ENCODE results near the gene KSR2.

Gene KSR2

DNA sequence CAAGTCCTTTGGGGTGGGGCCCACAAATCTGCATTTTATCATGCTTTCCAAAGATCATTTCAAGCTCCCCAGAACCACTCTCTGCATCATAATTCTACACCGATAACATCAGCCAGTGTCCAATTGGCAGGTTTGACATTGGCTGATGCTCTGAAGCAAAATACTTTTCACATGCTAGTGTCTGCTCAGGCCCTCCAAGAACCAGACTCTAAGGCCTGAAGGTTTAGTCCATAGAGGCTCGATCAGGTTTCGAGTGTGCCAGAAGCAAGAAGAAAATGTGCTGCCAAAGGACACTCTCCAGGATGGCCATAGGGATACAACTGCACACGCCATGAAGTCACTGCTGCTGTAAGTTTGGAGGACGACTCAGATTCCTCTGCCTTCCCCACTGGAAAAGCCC is 280.3 kb downstream of the KSR2 start:
- no peak for DNase-seq (ENCODE audit: low spot score)

GRCh38 chr12:117686911-117687377 is 281.8 kb downstream of the KSR2 start:
- no peak for DNase-seq (ENCODE audit: low spot score)

GRCh38 chr12:117686210-117686609 is 282.6 kb downstream of the KSR2 start:
- no peak for DNase-seq (ENCODE audit: low spot score)

- no peak for DNase-seq (ENCODE audit: low spot score)
Measured at GRCh38 chr12:117685110-117685926, 283.5 kb downstream of the KSR2 start.

GRCh38 chr12:117684471-117684870 is 284.3 kb downstream of the KSR2 start:
- DNase-seq (ENCODE audit: low spot score) = no peak

DNA sequence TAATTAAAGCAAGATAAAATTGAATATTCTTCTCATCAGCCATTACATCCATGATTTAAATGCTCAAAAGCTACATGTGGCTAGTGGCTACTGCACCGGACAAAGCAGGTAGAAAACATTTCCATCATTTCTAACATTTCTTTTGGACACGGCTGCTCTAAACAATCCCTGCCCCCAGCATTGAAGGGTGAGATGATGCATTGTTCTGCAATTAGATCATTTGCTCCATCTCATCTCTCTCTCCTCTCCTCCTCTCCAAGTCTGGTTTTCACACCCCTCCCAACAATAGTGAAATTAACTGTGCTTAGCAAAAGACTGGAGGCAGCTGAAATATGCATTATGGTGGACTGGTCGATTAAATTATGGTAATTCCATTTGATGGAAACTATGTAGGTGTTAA is 288.5 kb downstream of the KSR2 start:
- no peak for DNase-seq (ENCODE audit: low spot score)

DNA sequence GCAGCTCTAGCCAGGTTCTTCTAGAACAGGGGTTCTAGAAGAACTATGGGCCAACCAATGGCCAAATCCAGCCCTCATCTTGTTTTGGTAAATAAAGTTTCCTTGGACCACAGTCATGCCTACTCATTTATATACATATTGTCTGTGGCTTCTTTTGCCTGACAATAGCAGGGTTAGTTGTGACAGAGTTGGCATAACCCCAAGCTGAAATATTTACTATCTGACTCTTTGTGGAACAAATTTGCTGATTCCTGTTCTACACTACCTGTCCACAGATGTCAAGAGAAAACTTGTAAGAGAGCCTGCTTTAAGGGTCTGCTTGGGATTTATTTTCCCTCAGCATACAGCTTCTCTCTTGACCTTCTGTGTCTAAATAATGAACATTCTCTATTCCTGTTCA is 289.0 kb downstream of the KSR2 start:
- DNase-seq (ENCODE audit: low spot score) = no peak

DNA sequence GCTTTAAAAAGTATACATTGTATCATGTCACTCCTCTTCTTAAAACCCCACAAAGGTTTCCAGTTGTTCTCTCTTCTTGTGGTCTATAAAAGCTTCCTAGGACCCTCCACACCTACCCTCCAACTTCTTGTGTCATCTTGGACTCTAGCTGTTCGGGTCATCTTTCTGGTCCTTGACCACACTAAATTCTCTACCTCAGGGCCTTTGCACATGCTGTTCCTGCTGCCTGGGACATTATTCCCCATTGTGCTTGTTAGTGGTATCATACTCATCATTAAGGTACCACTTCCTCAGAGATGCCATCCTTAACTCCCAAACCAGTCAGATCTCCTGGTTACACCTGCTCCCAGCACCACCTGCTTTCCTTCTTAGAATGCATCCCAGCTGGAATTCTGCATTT is 294.0 kb downstream of the KSR2 start:
- no peak for DNase-seq (ENCODE audit: low spot score)

- DNase-seq (ENCODE audit: low spot score) = no peak
Measured at GRCh38 chr12:117674313-117674712, 294.5 kb downstream of the KSR2 start.

DNA sequence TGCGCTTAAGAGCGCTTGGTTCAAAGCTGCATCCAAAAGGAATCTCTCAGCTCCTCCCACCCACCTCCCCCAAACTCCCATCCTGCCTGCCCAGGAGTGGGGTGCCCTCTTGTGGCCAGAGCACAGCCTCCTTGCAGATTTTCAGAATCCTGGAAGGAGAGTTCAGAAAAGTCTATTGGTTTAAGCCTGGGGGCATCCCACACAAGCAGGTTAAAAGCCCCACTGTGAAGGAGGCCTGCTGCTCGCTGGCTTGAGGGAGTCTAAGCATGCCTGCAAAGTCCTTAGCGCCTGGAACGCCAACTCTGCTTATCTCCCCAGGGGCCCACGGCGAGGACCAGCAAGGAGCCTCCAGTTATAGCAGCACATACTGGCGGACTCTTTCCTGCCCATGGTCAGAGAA is 297.1 kb downstream of the KSR2 start:
- DNase-seq (ENCODE audit: low spot score) = no peak

DNA sequence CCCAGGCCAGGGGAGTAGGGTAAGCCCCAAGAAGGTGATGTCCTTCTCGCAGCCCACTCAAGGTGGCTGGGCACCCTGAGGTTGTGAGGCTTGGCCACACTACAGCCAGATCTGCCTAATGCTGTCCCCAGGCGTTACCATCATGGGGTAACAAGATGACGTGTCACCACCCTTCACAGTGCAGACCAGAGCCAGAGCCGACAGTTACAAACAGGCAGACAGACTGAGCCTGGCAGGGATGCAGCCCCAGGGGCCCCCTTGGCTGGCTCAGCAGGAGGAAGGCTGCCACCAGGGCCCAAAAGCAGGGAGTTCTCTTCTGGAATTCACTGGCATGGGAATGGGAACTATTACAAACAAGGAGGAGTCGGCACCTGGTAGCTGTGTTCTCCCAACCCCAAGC is 304.6 kb downstream of the KSR2 start:
- no peak for DNase-seq (ENCODE audit: low spot score)

- DNase-seq (ENCODE audit: low spot score) = no peak
Measured at GRCh38 chr12:117662620-117663395, 306.0 kb downstream of the KSR2 start.

DNA sequence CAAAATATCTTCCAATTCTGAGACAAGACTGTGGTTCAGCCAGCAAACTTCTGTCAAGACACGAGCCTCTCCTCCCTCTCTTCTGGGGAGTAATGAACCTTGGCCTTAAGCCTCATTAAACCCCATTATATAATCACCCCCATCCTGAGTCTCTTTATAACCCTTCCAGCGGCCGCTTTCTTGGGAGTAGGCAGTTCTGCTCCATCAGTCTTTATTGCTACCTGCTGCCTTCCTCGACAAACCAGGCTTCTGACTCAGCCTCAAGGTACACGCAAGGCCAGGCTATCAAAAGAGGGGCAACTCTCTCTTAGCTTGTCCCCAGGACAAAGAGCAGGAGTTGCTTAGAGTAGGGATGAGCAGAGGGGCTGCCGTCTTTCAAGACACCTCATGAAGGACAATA is 306.6 kb downstream of the KSR2 start:
- no peak for DNase-seq (ENCODE audit: low spot score)

DNA sequence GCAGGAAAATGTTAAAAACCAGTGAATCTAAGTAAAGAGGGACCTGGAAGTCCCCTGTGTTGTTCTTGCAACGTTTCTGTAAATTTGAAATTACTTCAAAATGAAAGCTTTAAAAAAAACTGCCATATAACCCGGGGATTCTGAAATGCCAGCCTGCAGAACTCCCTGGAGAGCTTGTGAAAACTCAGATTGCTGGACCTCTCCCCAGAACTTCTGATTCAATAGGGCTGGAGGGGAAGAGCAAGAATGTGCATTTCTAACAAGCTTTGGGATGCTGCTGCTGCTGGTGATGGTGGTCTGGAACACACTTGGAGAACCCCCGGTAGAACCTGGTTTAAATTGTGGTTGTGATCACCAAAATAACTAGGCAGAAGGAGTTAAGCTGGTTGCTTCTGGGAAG is 307.3 kb downstream of the KSR2 start:
- no peak for DNase-seq (ENCODE audit: low spot score)

DNA sequence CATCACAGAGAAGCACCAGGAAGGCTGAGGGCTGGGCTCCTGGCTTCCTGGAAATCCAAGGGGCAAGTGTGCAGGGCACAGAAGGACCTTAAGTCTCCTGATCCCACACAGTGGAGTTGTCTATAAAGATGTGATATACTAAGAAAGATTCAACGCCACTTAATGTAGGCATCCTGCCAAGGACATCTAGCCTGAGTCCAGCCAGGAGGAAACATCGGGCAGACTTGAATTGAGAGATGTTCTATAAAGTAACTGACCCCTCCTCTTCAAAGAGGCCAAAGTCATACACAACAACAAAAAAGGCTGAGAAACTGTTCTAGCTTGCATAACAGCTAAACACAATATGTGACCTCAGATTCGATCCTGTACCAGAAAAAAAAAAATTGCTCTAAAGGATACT is 307.9 kb downstream of the KSR2 start:
- no peak for DNase-seq (ENCODE audit: low spot score)

DNA sequence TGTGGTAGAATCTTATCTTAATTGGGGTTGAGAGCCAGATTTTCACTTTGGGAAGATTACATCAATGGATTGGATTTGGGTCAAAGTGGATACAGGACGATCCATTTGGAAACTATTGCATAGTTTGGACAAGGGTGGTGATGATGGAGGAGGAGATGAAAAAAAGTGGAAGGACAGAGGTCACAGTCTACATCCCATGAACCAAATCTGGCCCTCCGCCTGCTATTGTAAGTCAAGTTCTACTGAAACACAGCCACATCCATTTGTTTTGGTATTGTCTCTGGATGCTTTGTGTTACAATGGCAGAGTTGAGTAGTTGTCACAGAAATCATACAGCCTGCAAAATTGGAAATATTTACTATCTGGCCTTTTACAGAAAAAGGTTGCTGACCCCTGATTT is 310.6 kb downstream of the KSR2 start:
- DNase-seq (ENCODE audit: low spot score) = no peak

DNA sequence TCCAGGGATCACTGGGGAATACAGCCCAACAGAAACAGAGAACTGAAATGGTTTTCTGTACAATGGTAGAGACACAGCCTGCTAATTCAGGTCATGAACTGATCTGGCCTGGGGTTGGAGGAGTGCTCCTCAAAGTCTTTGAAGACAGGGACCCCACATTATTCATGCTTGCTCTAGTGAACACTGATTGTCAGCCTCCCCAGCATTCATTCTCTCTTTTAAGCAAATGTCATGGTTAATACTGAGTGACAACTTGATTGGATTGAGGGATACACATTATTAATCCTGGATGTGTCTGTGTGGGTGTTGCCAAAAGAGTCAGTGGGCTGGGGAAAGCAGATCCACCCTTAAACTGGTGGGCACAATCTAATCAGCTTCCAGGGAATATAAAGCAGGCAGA is 319.0 kb downstream of the KSR2 start:
- DNase-seq (ENCODE audit: low spot score) = no peak

DNA sequence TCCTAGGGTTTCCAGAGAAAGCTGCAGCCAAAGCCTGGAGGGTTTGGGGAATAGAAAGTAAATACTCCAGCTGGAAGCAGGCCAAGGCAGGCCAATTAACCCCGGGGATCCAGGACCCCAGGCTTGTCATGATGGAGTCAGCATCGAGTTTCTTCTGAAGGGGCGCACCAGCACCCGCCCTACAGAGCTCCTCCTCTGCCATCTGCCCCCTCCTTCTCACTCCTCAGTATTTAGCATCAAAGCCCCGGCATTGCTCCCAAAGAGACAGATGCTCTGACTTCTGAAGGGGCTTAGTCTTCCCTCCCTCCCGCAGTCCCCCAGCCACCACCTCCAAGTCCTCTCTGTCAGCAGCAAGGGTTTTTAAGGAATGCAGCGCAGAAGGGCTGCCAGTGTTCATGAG is 322.3 kb downstream of the KSR2 start:
- no peak for DNase-seq (ENCODE audit: low spot score)

GRCh38 chr12:117645473-117645872 is 323.3 kb downstream of the KSR2 start:
- DNase-seq (ENCODE audit: low spot score) = no peak

GRCh38 chr12:117643971-117644370 is 324.8 kb downstream of the KSR2 start:
- DNase-seq (ENCODE audit: low spot score) = no peak

- no peak for DNase-seq (ENCODE audit: low spot score)
Measured at GRCh38 chr12:117641885-117642284, 326.9 kb downstream of the KSR2 start.

GRCh38 chr12:117640511-117640910 is 328.3 kb downstream of the KSR2 start:
- DNase-seq (ENCODE audit: low spot score) = no peak

DNA sequence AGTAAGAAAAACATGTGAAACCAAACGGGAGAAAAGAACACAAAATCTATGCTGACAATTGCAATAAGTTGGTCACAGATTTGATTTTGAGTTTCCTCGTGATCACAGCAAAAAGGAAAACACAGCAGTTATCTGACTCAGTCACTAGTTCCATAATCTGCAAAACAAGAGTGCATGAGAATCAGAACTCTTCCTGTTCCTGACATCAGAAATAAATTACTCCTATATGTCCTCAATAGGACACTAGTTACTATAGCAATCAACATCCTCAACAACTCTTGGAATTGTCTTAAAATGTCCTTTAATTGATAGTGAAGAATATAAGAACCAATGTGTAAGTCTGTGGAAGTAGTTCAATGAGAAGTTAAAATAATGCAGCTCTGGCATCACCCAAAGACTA is 339.3 kb downstream of the KSR2 start:
- no peak for DNase-seq (ENCODE audit: low spot score)

Data from hematopoietic multipotent progenitor cell treated with erythropoietin and hydrocortisone succinate and interleukin-3 and kit ligand, for 15 days (in vitro differentiated cells).